KMS-11 (cell line): Measurements from ENCODE around the gene CAMTA2.

ENCODE experiments used
- H2AFZ ChIP-seq: fragments of 200-600 bp; sonication (generic); 2 replicates; pipeline ENCODE4 v1.6.1; 2016; ENCODE audit warnings: antibody characterized with exemption, mixed run types, low read depth
- H3K27ac ChIP-seq: fragments of 200-600 bp; sonication (generic); 2 replicates; pipeline ENCODE4 v1.6.1; 2016; ENCODE audit warnings: mild to moderate bottlenecking, mixed run types
- H3K27me3 ChIP-seq: fragments of 200-600 bp; sonication (generic); 2 replicates; pipeline ENCODE4 v1.6.1; 2017; ENCODE audit warnings: mild to moderate bottlenecking, low read depth, mixed run types, moderate library complexity; ENCODE audit not compliant: insufficient read depth
- H3K36me3 ChIP-seq: fragments of 200-600 bp; sonication (generic); 2 replicates; pipeline ENCODE4 v1.6.1; 2017; ENCODE audit warnings: mild to moderate bottlenecking, mixed run types; ENCODE audit not compliant: insufficient read depth
- H3K4me1 ChIP-seq: fragments of 200-600 bp; sonication (generic); 2 replicates; pipeline ENCODE4 v1.6.1; 2016; ENCODE audit warnings: mild to moderate bottlenecking, low read depth, mixed run types; ENCODE audit not compliant: poor library complexity, severe bottlenecking
- H3K4me2 ChIP-seq: fragments of 200-600 bp; sonication (generic); 2 replicates; pipeline ENCODE4 v1.7.0; 2016; ENCODE audit warnings: mild to moderate bottlenecking, mixed run types
- H3K4me3 ChIP-seq: fragments of 200-600 bp; sonication (generic); IDR thresholded peaks from 2 replicates; pipeline ENCODE4 v1.6.1; 2017; ENCODE audit warnings: low read depth, low read length, mixed read lengths; ENCODE audit not compliant: insufficient read depth
- H3K79me2 ChIP-seq: fragments of 200-600 bp; sonication (generic); 2 replicates; pipeline ENCODE4 v1.6.1; 2016; ENCODE audit warnings: low read depth, mixed run types; ENCODE audit not compliant: insufficient read depth
- H3K9ac ChIP-seq: fragments of 200-600 bp; sonication (generic); 2 replicates; pipeline ENCODE4 v1.6.1; 2016; ENCODE audit warnings: mild to moderate bottlenecking, mixed run types
- H4K20me1 ChIP-seq: fragments of 200-600 bp; sonication (generic); 2 replicates; pipeline ENCODE4 v1.6.1; 2016; ENCODE audit warnings: mild to moderate bottlenecking, mixed run types; ENCODE audit not compliant: insufficient read depth
- TF ChIP-seq, protein P1 (sequence below): fragments of 200-600 bp; sonication (generic); conservative IDR thresholded peaks from 2 replicates; pipeline ENCODE4 v1.6.1; 2017; ENCODE audit warnings: low read depth, mild to moderate bottlenecking, antibody characterized with exemption, low read length, moderate library complexity, mixed read lengths

Gene CAMTA2

GRCh38 chr17:4944163-4944553 is 43.3 kb downstream of the CAMTA2 start:
- Histone ChIP-seq H3K27me3 (no peaks in the 10 kb centered on the region), H4K20me1 (no peaks in the 10 kb centered on the region), H3K4me2 (no peak overlapping the region), H3K27ac (no peak overlapping the region), H3K36me3 (no peaks in the 10 kb centered on the region), H3K4me3 (no peak overlapping the region), H2AFZ (no peak overlapping the region), H3K4me1 (no peaks in the 10 kb centered on the region), H3K79me2 (peaks cover 8% of the 10 kb centered on the region; the same call in 1 of the 2 replicates), H3K9ac (no peak overlapping the region)
- TF ChIP-seq, protein P1, sequence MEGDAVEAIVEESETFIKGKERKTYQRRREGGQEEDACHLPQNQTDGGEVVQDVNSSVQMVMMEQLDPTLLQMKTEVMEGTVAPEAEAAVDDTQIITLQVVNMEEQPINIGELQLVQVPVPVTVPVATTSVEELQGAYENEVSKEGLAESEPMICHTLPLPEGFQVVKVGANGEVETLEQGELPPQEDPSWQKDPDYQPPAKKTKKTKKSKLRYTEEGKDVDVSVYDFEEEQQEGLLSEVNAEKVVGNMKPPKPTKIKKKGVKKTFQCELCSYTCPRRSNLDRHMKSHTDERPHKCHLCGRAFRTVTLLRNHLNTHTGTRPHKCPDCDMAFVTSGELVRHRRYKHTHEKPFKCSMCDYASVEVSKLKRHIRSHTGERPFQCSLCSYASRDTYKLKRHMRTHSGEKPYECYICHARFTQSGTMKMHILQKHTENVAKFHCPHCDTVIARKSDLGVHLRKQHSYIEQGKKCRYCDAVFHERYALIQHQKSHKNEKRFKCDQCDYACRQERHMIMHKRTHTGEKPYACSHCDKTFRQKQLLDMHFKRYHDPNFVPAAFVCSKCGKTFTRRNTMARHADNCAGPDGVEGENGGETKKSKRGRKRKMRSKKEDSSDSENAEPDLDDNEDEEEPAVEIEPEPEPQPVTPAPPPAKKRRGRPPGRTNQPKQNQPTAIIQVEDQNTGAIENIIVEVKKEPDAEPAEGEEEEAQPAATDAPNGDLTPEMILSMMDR = no peak

GRCh38 chr17:4942760-4943508 is 44.5 kb downstream of the CAMTA2 start:
- Histone ChIP-seq H3K27me3 (no peaks in the 10 kb centered on the region), H2AFZ (no peak overlapping the region), H3K4me1 (no peaks in the 10 kb centered on the region), H3K27ac (no peak overlapping the region), H3K79me2 (peaks cover 8% of the 10 kb centered on the region; the same call in 1 of the 2 replicates), H4K20me1 (no peaks in the 10 kb centered on the region), H3K36me3 (no peaks in the 10 kb centered on the region), H3K9ac (no peak overlapping the region), H3K4me2 (no peak overlapping the region), H3K4me3 (no peak overlapping the region)
- TF ChIP-seq, protein P1 = no peak

DNA sequence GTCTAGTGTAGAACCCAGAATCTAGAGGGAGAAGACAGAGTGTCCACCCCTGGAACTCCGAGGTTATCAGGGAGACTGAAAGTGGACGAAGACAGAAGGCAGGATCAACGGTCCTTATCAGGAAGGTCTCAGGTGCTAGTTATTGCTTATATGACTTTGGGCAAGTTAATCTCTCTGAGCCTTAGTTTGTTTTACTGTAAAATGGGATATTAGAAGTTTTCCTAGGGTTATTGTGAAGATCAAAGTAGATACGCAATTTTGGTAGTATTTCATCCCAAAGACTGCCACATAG is 46.2 kb downstream of the CAMTA2 start:
- no peaks in the 10 kb centered on the region for H3K36me3 ChIP-seq
- peak overlapping the region; percentile 60; the same call in 1 of the 2 replicates for H3K27ac ChIP-seq
- H2AFZ ChIP-seq = no peak overlapping the region
- peak overlapping the region; percentile 45; the same call in 1 of the 2 replicates for H3K4me2 ChIP-seq
- TF ChIP-seq, protein P1 = no peak
- H3K9ac ChIP-seq = peak overlapping the region; percentile 73; the same call in 1 of the 2 replicates
- no peaks in the 10 kb centered on the region for H4K20me1 ChIP-seq
- H3K4me3 ChIP-seq = no peak overlapping the region
- no peaks in the 10 kb centered on the region for H3K4me1 ChIP-seq
- H3K27me3 ChIP-seq = no peaks in the 10 kb centered on the region
- no peaks in the 10 kb centered on the region; the same call in 1 of the 2 replicates for H3K79me2 ChIP-seq

DNA sequence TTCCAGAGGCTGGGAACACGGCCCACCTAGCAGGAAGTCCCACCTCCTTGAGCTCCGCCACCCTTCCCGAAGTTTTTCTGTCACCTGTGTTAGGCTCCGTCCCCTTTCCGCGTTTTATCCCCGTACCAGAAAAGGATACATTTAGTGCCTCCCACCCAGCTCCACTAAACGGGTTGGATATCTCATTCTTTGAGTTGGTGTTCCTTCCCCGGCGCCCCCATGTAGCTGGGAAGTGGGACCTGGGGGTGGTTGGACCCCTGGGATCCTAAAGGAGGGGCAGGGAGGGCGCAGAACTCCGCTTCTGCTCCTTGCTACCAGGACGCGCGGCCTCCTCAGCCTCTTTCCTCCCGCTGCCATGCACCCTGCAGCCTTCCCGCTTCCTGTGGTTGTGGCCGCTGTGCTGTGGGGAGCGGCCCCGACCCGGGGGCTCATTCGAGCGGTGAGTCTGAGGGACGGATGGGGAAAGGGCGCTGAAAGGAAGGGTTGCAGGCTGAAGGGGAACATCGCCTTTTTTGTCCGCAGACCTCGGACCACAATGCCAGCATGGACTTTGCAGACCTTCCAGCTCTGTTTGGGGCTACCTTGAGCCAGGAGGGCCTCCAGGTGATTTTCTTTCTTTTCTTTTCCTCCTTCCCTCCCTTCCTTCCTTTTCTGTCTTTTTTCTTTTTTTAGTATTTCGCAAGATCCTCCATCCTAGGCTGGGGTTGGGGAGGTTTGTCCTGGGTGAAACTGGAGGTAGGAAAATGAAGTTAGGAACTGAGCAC is 46.7 kb downstream of the CAMTA2 start:
- H3K27me3 ChIP-seq = no peaks in the 10 kb centered on the region
- peak overlapping the region; percentile 45; the same call in 1 of the 2 replicates for H3K4me2 ChIP-seq
- H2AFZ ChIP-seq = no peak overlapping the region
- H3K79me2 ChIP-seq = no peaks in the 10 kb centered on the region
- H3K9ac ChIP-seq = peak overlapping the region; percentile 73; the same call in 1 of the 2 replicates
- TF ChIP-seq, protein P1 = no peak
- no peak overlapping the region for H3K4me3 ChIP-seq
- H3K27ac ChIP-seq = peak overlapping the region; percentile 60
- H4K20me1 ChIP-seq = no peaks in the 10 kb centered on the region
- H3K36me3 ChIP-seq = no peaks in the 10 kb centered on the region
- H3K4me1 ChIP-seq = no peaks in the 10 kb centered on the region
